Measurements from ENCODE around the gene ART3.
"Not testable (repeated sequence)": the region's sequence is repeated elsewhere in the genome, so short reads cannot be mapped to it uniquely, and the experiment has no call there.

The ART3 gene

GRCh38 chr4:76074468-76074867 is at the start of gene ART3:
ART3 (plus strand) TSS chr4:76074709; CDS start chr4:76075890, 1,181 bp downstream.
- no peak for DNase-seq (ENCODE audit: low read depth)

- no peak for DNase-seq (ENCODE audit: low read depth)
Observed at GRCh38 chr4:76028350-76028765, 46.2 kb upstream of the ART3 start.

- DNase-seq (ENCODE audit: low read depth): no peak
Observed at GRCh38 chr4:76029300-76029699, 45.2 kb upstream of the ART3 start.

- DNase-seq (ENCODE audit: low read depth): no peak
Observed at GRCh38 chr4:76035141-76035540, 39.4 kb upstream of the ART3 start.

- no peak for DNase-seq (ENCODE audit: low read depth)
Observed at GRCh38 chr4:76035799-76036380, 38.6 kb upstream of the ART3 start, which contains the start of gene CXCL11. CXCL11 (minus strand) TSS chr4:76036070; CDS start chr4:76035987, 83 bp downstream.

- no peak for DNase-seq (ENCODE audit: low read depth)
Observed at GRCh38 chr4:76036855-76037254, 37.7 kb upstream of the ART3 start.

- not testable (repeated sequence) for DNase-seq (ENCODE audit: low read depth)
Observed at GRCh38 chr4:76042241-76042998, 32.1 kb upstream of the ART3 start.

- DNase-seq (ENCODE audit: low read depth): not testable (repeated sequence)
Observed at GRCh38 chr4:76043306-76043705, 31.2 kb upstream of the ART3 start.

GRCh38 chr4:76044686-76045085 is 29.8 kb upstream of the ART3 start:
- DNase-seq (ENCODE audit: low read depth): not testable (repeated sequence)

- DNase-seq (ENCODE audit: low read depth): not testable (repeated sequence)
Observed at GRCh38 chr4:76049860-76050416, 24.6 kb upstream of the ART3 start.

GRCh38 chr4:76050560-76051050 is 23.9 kb upstream of the ART3 start:
- DNase-seq (ENCODE audit: low read depth): not testable (repeated sequence)

- no peak for DNase-seq (ENCODE audit: low read depth)
Observed at GRCh38 chr4:76053730-76054129, 20.8 kb upstream of the ART3 start.

GRCh38 chr4:76055016-76055415 is 19.5 kb upstream of the ART3 start:
- DNase-seq (ENCODE audit: low read depth): no peak

GRCh38 chr4:76055421-76055820 is 19.1 kb upstream of the ART3 start:
- no peak for DNase-seq (ENCODE audit: low read depth)

GRCh38 chr4:76058302-76058701 is 16.2 kb upstream of the ART3 start:
- no peak for DNase-seq (ENCODE audit: low read depth)

- DNase-seq (ENCODE audit: low read depth): no peak
Observed at GRCh38 chr4:76058888-76059426, 15.6 kb upstream of the ART3 start.

- DNase-seq (ENCODE audit: low read depth): no peak
Observed at GRCh38 chr4:76059750-76060149, 14.8 kb upstream of the ART3 start.

GRCh38 chr4:76060506-76060905 is 14.0 kb upstream of the ART3 start:
- no peak for DNase-seq (ENCODE audit: low read depth)

GRCh38 chr4:76061421-76061820 is 13.1 kb upstream of the ART3 start:
- DNase-seq (ENCODE audit: low read depth): no peak

GRCh38 chr4:76061982-76062381 is 12.5 kb upstream of the ART3 start:
- DNase-seq (ENCODE audit: low read depth): no peak

- no peak for DNase-seq (ENCODE audit: low read depth)
Observed at GRCh38 chr4:76066546-76066945, 8.0 kb upstream of the ART3 start.

GRCh38 chr4:76067652-76068286 is 6.7 kb upstream of the ART3 start:
- DNase-seq (ENCODE audit: low read depth): peak; percentile 67

Data from stimulated activated CD4-positive, alpha-beta T cell treated with anti-CD3 and anti-CD28 coated beads, Interleukin-2, amount 100 ng/mL, for 4 hours (primary cell).